IPS-18c (cell line): ENCODE data around the gene ASPSCR1.

Experiments used
- H3K4me3 ChIP-seq: 2 replicates; pipeline ENCODE4 v1.7.0; 2013; ENCODE audit warnings: low read depth, mild to moderate bottlenecking, low read length, moderate library complexity; ENCODE audit not compliant: insufficient read depth
- H3K9me3 ChIP-seq: one replicate; pipeline ENCODE4 v1.6.1; 2013; ENCODE audit warnings: mild to moderate bottlenecking, low read length, moderate library complexity; ENCODE audit not compliant: control insufficient read depth, insufficient read depth

Gene ASPSCR1

GRCh38 chr17:82022310-82022980 is 45.0 kb downstream of the ASPSCR1 start, which contains the start of gene CENPX:
Gene CENPX (minus strand): TSS chr17:82022878. CDS start chr17:82022861, 17 bp downstream.
- peak within 1 kb of the TSS; percentile 84 for H3K4me3 ChIP-seq

DNA sequence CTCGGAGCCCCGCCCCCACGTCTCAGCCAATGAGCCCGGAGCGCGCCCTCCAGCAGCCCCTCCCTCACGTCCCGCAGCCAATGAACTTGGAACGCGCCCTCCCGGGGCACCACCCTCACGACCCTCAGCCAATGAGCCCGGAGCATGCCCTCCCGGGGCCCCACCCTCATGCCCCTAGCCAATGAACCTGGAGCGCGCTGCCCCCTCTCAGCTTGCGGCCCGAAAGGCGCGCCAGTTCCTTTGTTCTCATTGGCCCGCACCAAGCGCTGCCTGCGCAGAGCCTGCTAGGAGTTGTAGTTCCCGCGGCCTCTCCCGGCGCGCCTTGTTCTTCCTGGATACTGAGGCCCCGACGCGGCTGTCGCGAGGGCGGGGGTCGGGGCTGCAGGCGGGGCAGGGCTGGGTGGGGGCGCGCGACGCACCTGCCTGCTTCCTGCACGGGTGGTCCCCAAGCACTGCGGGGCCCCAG is 45.6 kb downstream of the ASPSCR1 start, which contains the start of gene LRRC45:
Gene LRRC45, plus strand, starts transcription at position 325 of the 466 bp plus-strand sequence. CDS start 339 bp downstream, outside the sequence.
- H3K4me3 ChIP-seq = peak within 1 kb of the TSS; percentile 84
- H3K9me3 ChIP-seq = no peaks in the 10 kb centered on the region

More at GRCh38 chr17:82022310-82022980, 45.0 kb downstream of the ASPSCR1 start, which contains the start of gene CENPX:
- H3K9me3 ChIP-seq = no peaks in the 10 kb centered on the region

GRCh38 chr17:82023447-82024241 is 46.2 kb downstream of the ASPSCR1 start:
- Histone ChIP-seq H3K9me3 (no peaks in the 10 kb centered on the region), H3K4me3 (peak overlapping the region; percentile 81)

GRCh38 chr17:82024859-82025258 is 47.4 kb downstream of the ASPSCR1 start:
- Histone ChIP-seq H3K9me3 (no peaks in the 10 kb centered on the region), H3K4me3 (no peak overlapping the region)

- Histone ChIP-seq H3K9me3 (no peaks in the 10 kb centered on the region), H3K4me3 (no peak overlapping the region)
Observed at GRCh38 chr17:82025401-82026107, 48.1 kb downstream of the ASPSCR1 start.

- no peaks in the 10 kb centered on the region for H3K9me3 ChIP-seq
Observed at GRCh38 chr17:82028246-82028645, 50.8 kb downstream of the ASPSCR1 start.

DNA sequence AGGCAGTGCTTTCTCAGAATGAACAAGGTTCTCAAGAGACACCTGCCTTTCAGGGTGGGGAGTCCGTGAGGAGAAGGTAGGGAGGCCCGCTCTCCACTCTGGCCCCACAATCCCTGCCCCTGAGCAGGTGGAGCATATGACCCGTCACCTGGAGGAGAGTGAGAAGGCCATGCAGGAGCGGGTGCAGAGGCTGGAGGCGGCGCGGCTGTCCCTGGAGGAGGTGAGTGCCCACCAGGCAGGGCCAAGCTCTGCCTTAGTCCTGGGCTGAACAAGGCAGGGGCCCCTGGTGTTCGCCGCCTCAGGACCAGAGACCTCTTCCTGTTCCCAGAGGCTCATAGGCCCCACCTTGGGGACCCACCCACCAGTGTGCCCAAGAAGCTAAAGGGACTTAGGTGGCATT is 51.5 kb downstream of the ASPSCR1 start:
- H3K9me3 ChIP-seq = no peaks in the 10 kb centered on the region
- H3K4me3 ChIP-seq = no peak overlapping the region

More at GRCh38 chr17:82028246-82028645, 50.8 kb downstream of the ASPSCR1 start:
- no peak overlapping the region for H3K4me3 ChIP-seq

- Histone ChIP-seq H3K9me3 (no peaks in the 10 kb centered on the region), H3K4me3 (no peak overlapping the region)
Observed at GRCh38 chr17:82029391-82029790, 52.0 kb downstream of the ASPSCR1 start.

DNA sequence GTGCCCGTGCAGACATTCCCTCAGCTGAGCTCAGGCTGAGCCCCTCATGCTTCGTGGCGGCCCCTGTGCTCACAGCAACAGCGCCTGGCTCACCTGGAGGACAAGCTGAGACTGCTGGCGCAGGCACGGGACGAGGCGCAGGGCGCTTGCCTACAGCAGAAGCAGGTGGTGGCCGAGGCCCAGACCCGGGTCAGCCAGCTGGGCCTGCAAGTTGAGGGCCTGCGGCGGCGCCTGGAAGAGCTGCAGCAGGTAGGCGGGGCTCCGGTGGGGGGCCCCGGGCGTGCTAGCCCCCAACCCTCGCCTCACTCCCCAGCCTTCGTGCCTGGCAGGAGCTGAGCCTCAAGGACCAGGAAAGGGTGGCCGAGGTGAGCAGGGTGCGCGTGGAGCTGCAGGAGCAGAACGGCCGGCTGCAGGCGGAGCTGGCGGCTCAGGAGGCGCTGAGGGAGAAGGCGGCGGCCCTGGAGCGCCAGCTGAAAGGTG is 52.6 kb downstream of the ASPSCR1 start:
- H3K4me3 ChIP-seq = no peak overlapping the region
- no peaks in the 10 kb centered on the region for H3K9me3 ChIP-seq

GRCh38 chr17:82030470-82031302 is 53.3 kb downstream of the ASPSCR1 start:
- H3K9me3 ChIP-seq = no peaks in the 10 kb centered on the region
- H3K4me3 ChIP-seq = peak overlapping the region; percentile 78

- peak within 1 kb of the TSS; percentile 78 for H3K4me3 ChIP-seq
- H3K9me3 ChIP-seq = no peaks in the 10 kb centered on the region
Observed at GRCh38 chr17:82031303-82031884, 54.0 kb downstream of the ASPSCR1 start, which contains the start of gene RAC3. Gene RAC3 (plus strand): TSS chr17:82031678. CDS start chr17:82031762, 84 bp downstream.

DNA sequence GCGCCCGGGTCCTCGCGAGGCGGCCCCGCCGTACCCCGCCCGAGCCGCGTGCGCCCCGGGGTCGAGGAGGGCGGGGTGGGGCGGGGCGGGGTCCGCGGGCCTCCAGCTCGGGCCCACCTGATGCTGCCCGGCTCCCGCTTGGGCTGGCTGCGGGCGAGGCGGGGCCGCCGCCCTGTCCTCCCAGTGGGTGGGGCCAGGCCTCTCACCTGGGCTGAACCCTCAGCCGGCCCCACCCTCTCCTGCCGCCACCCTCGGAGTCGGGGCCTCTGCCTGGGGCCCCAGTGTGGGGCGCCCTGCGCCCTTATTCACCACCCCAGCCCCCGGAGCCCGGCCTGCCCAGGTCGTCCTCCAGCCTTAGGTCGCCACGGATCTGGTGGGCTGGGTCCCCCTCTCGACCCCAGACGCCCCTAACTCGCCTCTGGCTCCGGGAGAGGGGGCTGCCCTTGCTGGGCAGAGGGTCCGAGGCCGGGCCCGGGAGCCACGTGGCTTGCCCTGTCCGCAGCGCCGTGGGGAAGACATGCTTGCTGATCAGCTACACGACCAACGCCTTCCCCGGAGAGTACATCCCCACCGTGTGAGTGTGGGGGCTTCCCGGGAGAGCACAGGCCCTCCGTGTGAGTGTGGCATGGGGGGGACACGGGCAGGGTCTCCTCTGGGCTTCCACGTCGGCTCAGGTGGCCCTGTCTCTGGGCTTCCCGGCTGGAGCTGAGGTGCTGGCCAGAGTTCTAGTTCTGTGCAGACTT is 54.6 kb downstream of the ASPSCR1 start:
- H3K4me3 ChIP-seq = peak overlapping the region; percentile 76
- H3K9me3 ChIP-seq = no peaks in the 10 kb centered on the region

DNA sequence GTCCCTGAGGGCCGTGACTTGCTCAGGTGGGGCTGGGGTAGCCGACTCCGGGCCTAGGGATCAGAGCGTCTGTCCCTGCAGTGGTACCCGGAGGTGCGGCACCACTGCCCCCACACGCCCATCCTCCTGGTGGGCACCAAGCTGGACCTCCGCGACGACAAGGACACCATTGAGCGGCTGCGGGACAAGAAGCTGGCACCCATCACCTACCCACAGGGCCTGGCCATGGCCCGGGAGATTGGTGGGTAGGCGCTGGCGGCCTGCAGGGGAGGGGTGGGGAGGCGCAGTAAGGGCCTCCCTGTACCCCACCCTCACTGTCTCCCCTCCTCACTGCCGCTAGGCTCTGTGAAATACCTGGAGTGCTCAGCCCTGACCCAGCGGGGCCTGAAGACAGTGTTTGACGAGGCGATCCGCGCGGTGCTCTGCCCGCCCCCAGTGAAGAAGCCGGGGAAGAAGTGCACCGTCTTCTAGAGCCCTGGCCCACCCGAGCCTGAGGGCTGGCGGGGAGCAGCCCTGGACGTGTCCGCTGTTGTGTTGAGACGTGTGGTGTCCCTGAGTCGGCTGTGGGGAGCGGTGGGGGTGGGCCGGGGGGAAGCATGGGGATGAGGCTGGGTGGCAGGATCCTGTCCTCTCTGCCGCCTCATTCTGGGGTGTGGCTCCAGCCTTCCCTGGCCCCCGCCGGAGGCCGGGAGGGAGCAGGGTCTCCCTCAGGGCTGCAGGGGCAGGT is 56.1 kb downstream of the ASPSCR1 start:
- no peaks in the 10 kb centered on the region for H3K9me3 ChIP-seq
- H3K4me3 ChIP-seq = no peak overlapping the region

- no peak overlapping the region for H3K4me3 ChIP-seq
Observed at GRCh38 chr17:82034371-82035011, 57.1 kb downstream of the ASPSCR1 start.

More at GRCh38 chr17:82034371-82035011, 57.1 kb downstream of the ASPSCR1 start:
- H3K9me3 ChIP-seq = no peaks in the 10 kb centered on the region
